22Rv1 (cell line): Measurements from ENCODE around the gene TEN1.
"Not testable (repeated sequence)": the region's sequence is repeated elsewhere in the genome, so short reads cannot be mapped to it uniquely, and the experiment has no call there.

Experiments
- H3K27ac ChIP-seq: fragments of 450-650 bp; 2 replicates; pipeline ENCODE4 v1.5.1; 2017
- CTCF ChIP-seq: fragments of 450-650 bp; IDR thresholded peaks from 2 replicates; pipeline ENCODE4 v1.5.1; 2017; ENCODE audit warnings: mild to moderate bottlenecking
- ZFX ChIP-seq: fragments of 450-650 bp; IDR thresholded peaks from 2 replicates; pipeline ENCODE4 v1.6.1; 2017; ENCODE audit warnings: antibody characterized with exemption, borderline replicate concordance

TEN1 gene

GRCh38 chr17:76040376-76040775 is 61.3 kb downstream of the TEN1 start:
- no peak overlapping the region for H3K27ac ChIP-seq

GRCh38 chr17:76042868-76043267 is 63.8 kb downstream of the TEN1 start:
- not testable (repeated sequence) for H3K27ac ChIP-seq

More at GRCh38 chr17:76040376-76040775, 61.3 kb downstream of the TEN1 start:
- TF ChIP-seq ZFX, result no peak
- TF ChIP-seq CTCF, result no peak

GRCh38 chr17:76044475-76045007 is 65.5 kb downstream of the TEN1 start:
- H3K27ac ChIP-seq, result not testable (repeated sequence)

- TF ChIP-seq CTCF (no peak), ZFX (no peak)
- no peak overlapping the region for H3K27ac ChIP-seq
Measured at GRCh38 chr17:76046064-76046463, 67.0 kb downstream of the TEN1 start.

GRCh38 chr17:76048025-76048605 is 69.1 kb downstream of the TEN1 start:
- TF ChIP-seq ZFX (no peak), CTCF (no peak)
- no peak overlapping the region for H3K27ac ChIP-seq

GRCh38 chr17:76048711-76049110 is 69.7 kb downstream of the TEN1 start:
- H3K27ac ChIP-seq, result no peak overlapping the region
- TF ChIP-seq CTCF (no peak), ZFX (no peak)

GRCh38 chr17:76049239-76049638 is 70.2 kb downstream of the TEN1 start:
- TF ChIP-seq CTCF (no peak), ZFX (no peak)
- no peak overlapping the region for H3K27ac ChIP-seq

GRCh38 chr17:76049836-76050537 is 70.9 kb downstream of the TEN1 start:
- H3K27ac ChIP-seq, result no peak overlapping the region
- TF ChIP-seq ZFX (no peak), CTCF (no peak)
